ENCODE results near the gene HNRNPL. TPM values are rescaled to one million over a fixed set of nuclear protein-coding genes. Genes with fewer than 3 reads are reported as not detected.
A peak's percentile ranks its signal among the peaks of the same experiment; 100 is the strongest.

The HNRNPL gene
- total RNA-seq, 1 experiment from 2014 or later = 212 TPM

GRCh38 chr19:38839816-38840582 lies 9.8 kb downstream of the HNRNPL start:
- H3K9me2 ChIP-seq (replicated peaks; ENCODE audit: insufficient read depth, low read length) = no peaks in the 10 kb centered on the region
- no peak overlapping the region for H3K4me2 ChIP-seq (ENCODE audit: low read depth, low read length, poor library complexity, severe bottlenecking)
- H2AFZ ChIP-seq (ENCODE audit: low read length) = no peak overlapping the region
- H3K79me2 ChIP-seq (ENCODE audit: low read length) = peaks cover 26% of the 10 kb centered on the region
- H3K9ac ChIP-seq (ENCODE audit: low read length) = no peak overlapping the region
- no peaks in the 10 kb centered on the region for H3K4me1 ChIP-seq (ENCODE audit: low read length)
- H3K4me3 ChIP-seq (ENCODE audit: low read length) = no peak overlapping the region
- H3K9me3 ChIP-seq (ENCODE audit: low read length) = no peaks in the 10 kb centered on the region
- DNase-seq = no peak
- peaks cover 70% of the 10 kb centered on the region for H3K36me3 ChIP-seq (ENCODE audit: insufficient read depth, low read length)
- H4K20me1 ChIP-seq (ENCODE audit: insufficient read depth, low read depth, low read length) = peaks cover 41% of the 10 kb centered on the region
- no peaks in the 10 kb centered on the region for H3K27me3 ChIP-seq (ENCODE audit: low read length)
- no peak overlapping the region for H3K27ac ChIP-seq (ENCODE audit: low read length)

GRCh38 chr19:38838986-38839761 lies 10.6 kb downstream of the HNRNPL start:
- H4K20me1 ChIP-seq (ENCODE audit: insufficient read depth, low read depth, low read length) = peaks cover 35% of the 10 kb centered on the region
- no peaks in the 10 kb centered on the region for H3K9me2 ChIP-seq (replicated peaks; ENCODE audit: insufficient read depth, low read length)
- H3K27ac ChIP-seq (ENCODE audit: low read length) = no peak overlapping the region
- no peak for DNase-seq
- no peaks in the 10 kb centered on the region for H3K27me3 ChIP-seq (ENCODE audit: low read length)
- H3K79me2 ChIP-seq (ENCODE audit: low read length) = peaks cover 18% of the 10 kb centered on the region; the same call in 1 of the 2 replicates
- H3K9me3 ChIP-seq (ENCODE audit: low read length) = no peaks in the 10 kb centered on the region
- H3K9ac ChIP-seq (ENCODE audit: low read length) = no peak overlapping the region
- no peak overlapping the region for H2AFZ ChIP-seq (ENCODE audit: low read length)
- H3K4me3 ChIP-seq (ENCODE audit: low read length) = no peak overlapping the region
- H3K36me3 ChIP-seq (ENCODE audit: insufficient read depth, low read length) = peaks cover 65% of the 10 kb centered on the region
- no peaks in the 10 kb centered on the region for H3K4me1 ChIP-seq (ENCODE audit: low read length)
- H3K4me2 ChIP-seq (ENCODE audit: low read depth, low read length, poor library complexity, severe bottlenecking) = no peak overlapping the region

GRCh38 chr19:38838208-38838985 lies 11.4 kb downstream of the HNRNPL start:
- Histone ChIP-seq H2AFZ (ENCODE audit: low read length) (no peak overlapping the region), H3K9me2 (replicated peaks; ENCODE audit: insufficient read depth, low read length) (no peaks in the 10 kb centered on the region), H3K9ac (ENCODE audit: low read length) (no peak overlapping the region), H3K27ac (ENCODE audit: low read length) (no peak overlapping the region), H3K4me1 (ENCODE audit: low read length) (no peaks in the 10 kb centered on the region), H3K4me2 (ENCODE audit: low read depth, low read length, poor library complexity, severe bottlenecking) (no peak overlapping the region), H3K79me2 (ENCODE audit: low read length) (peaks cover 11% of the 10 kb centered on the region; the same call in 1 of the 2 replicates), H3K9me3 (ENCODE audit: low read length) (no peaks in the 10 kb centered on the region), H4K20me1 (ENCODE audit: insufficient read depth, low read depth, low read length) (peaks cover 28% of the 10 kb centered on the region), H3K27me3 (ENCODE audit: low read length) (no peaks in the 10 kb centered on the region), H3K4me3 (ENCODE audit: low read length) (no peak overlapping the region), H3K36me3 (ENCODE audit: insufficient read depth, low read length) (peaks cover 57% of the 10 kb centered on the region)
- DNase-seq = peak; percentile 42

GRCh38 chr19:38837656-38838121 lies 12.1 kb downstream of the HNRNPL start:
- H3K4me3 ChIP-seq (ENCODE audit: low read length) = no peak overlapping the region
- H3K4me2 ChIP-seq (ENCODE audit: low read depth, low read length, poor library complexity, severe bottlenecking) = no peak overlapping the region
- peak; percentile 41 for DNase-seq
- H3K27ac ChIP-seq (ENCODE audit: low read length) = no peak overlapping the region
- no peak overlapping the region for H2AFZ ChIP-seq (ENCODE audit: low read length)
- no peaks in the 10 kb centered on the region for H3K27me3 ChIP-seq (ENCODE audit: low read length)
- no peaks in the 10 kb centered on the region for H3K9me2 ChIP-seq (replicated peaks; ENCODE audit: insufficient read depth, low read length)
- no peak overlapping the region for H3K9ac ChIP-seq (ENCODE audit: low read length)
- no peaks in the 10 kb centered on the region for H3K4me1 ChIP-seq (ENCODE audit: low read length)
- H4K20me1 ChIP-seq (ENCODE audit: insufficient read depth, low read depth, low read length) = peaks cover 20% of the 10 kb centered on the region
- H3K9me3 ChIP-seq (ENCODE audit: low read length) = no peaks in the 10 kb centered on the region
- peaks cover 8% of the 10 kb centered on the region; the same call in 1 of the 2 replicates for H3K79me2 ChIP-seq (ENCODE audit: low read length)
- peaks cover 51% of the 10 kb centered on the region for H3K36me3 ChIP-seq (ENCODE audit: insufficient read depth, low read length)

GRCh38 chr19:38836983-38837626 lies 12.7 kb downstream of the HNRNPL start:
- no peak for DNase-seq
- Histone ChIP-seq H2AFZ (ENCODE audit: low read length) (no peak overlapping the region), H3K27ac (ENCODE audit: low read length) (no peak overlapping the region), H3K4me1 (ENCODE audit: low read length) (peaks cover 4% of the 10 kb centered on the region), H3K4me2 (ENCODE audit: low read depth, low read length, poor library complexity, severe bottlenecking) (no peak overlapping the region), H3K36me3 (ENCODE audit: insufficient read depth, low read length) (peaks cover 45% of the 10 kb centered on the region), H3K9me2 (replicated peaks; ENCODE audit: insufficient read depth, low read length) (no peaks in the 10 kb centered on the region), H3K4me3 (ENCODE audit: low read length) (no peak overlapping the region), H3K9ac (ENCODE audit: low read length) (no peak overlapping the region), H3K79me2 (ENCODE audit: low read length) (peaks cover 8% of the 10 kb centered on the region; the same call in 1 of the 2 replicates), H4K20me1 (ENCODE audit: insufficient read depth, low read depth, low read length) (peaks cover 15% of the 10 kb centered on the region), H3K27me3 (ENCODE audit: low read length) (no peaks in the 10 kb centered on the region), H3K9me3 (ENCODE audit: low read length) (no peaks in the 10 kb centered on the region)

- Histone ChIP-seq H3K4me1 (ENCODE audit: low read length) (peaks cover 7% of the 10 kb centered on the region), H3K4me3 (ENCODE audit: low read length) (no peak overlapping the region), H3K27ac (ENCODE audit: low read length) (no peak overlapping the region), H3K79me2 (ENCODE audit: low read length) (peaks cover 7% of the 10 kb centered on the region), H3K36me3 (ENCODE audit: insufficient read depth, low read length) (peaks cover 38% of the 10 kb centered on the region), H3K9ac (ENCODE audit: low read length) (no peak overlapping the region), H3K27me3 (ENCODE audit: low read length) (no peaks in the 10 kb centered on the region), H3K9me3 (ENCODE audit: low read length) (no peaks in the 10 kb centered on the region), H3K4me2 (ENCODE audit: low read depth, low read length, poor library complexity, severe bottlenecking) (no peak overlapping the region), H4K20me1 (ENCODE audit: insufficient read depth, low read depth, low read length) (peaks cover 8% of the 10 kb centered on the region), H3K9me2 (replicated peaks; ENCODE audit: insufficient read depth, low read length) (no peaks in the 10 kb centered on the region), H2AFZ (ENCODE audit: low read length) (no peak overlapping the region)
- DNase-seq = no peak
These were observed 13.4 kb downstream of the HNRNPL start for GRCh38 chr19:38836159-38836982.

- no peak overlapping the region for H3K4me2 ChIP-seq (ENCODE audit: low read depth, low read length, poor library complexity, severe bottlenecking)
- no peaks in the 10 kb centered on the region for H3K9me3 ChIP-seq (ENCODE audit: low read length)
- H3K4me1 ChIP-seq (ENCODE audit: low read length) = peaks cover 19% of the 10 kb centered on the region
- no peak overlapping the region for H3K4me3 ChIP-seq (ENCODE audit: low read length)
- H3K36me3 ChIP-seq (ENCODE audit: insufficient read depth, low read length) = peaks cover 35% of the 10 kb centered on the region
- H4K20me1 ChIP-seq (ENCODE audit: insufficient read depth, low read depth, low read length) = no peaks in the 10 kb centered on the region
- H3K27me3 ChIP-seq (ENCODE audit: low read length) = no peaks in the 10 kb centered on the region
- no peak overlapping the region for H2AFZ ChIP-seq (ENCODE audit: low read length)
- H3K9me2 ChIP-seq (replicated peaks; ENCODE audit: insufficient read depth, low read length) = no peaks in the 10 kb centered on the region
- no peak for DNase-seq
- H3K27ac ChIP-seq (ENCODE audit: low read length) = peak overlapping the region; percentile 31
- peaks cover 18% of the 10 kb centered on the region for H3K79me2 ChIP-seq (ENCODE audit: low read length)
- no peak overlapping the region for H3K9ac ChIP-seq (ENCODE audit: low read length)
These were observed 15.2 kb downstream of the HNRNPL start for GRCh38 chr19:38834590-38834989.
